Keratinocyte (primary cell): Measurements from ENCODE around the gene ZNF605.

Experiments
- EZH2 ChIP-seq: IDR thresholded peaks from one replicate; pipeline ENCODE4 v1.6.1; 2012; ENCODE audit warnings: inconsistent platforms, mild to moderate bottlenecking, low read length, moderate library complexity
- TF ChIP-seq, protein P1 (sequence below), 3 experiments: IDR thresholded peaks in 1 of 3; conservative IDR thresholded peaks in 1 of 3; optimal IDR thresholded peaks in 1 of 3; 2 replicates in 2 of 3; 3 replicates in 1 of 3; pipeline versions ENCODE3 to v1.5.1; 2011; ENCODE audit warnings: low read length in 3 of 3, mild to moderate bottlenecking in 3 of 3, moderate library complexity in 2 of 3, control low read depth in 1 of 3, inconsistent platforms in 1 of 3; ENCODE audit not compliant: insufficient read depth in 2 of 3; ENCODE audit errors: extremely low read depth in 1 of 3

GRCh38 chr12:132874175-132874574 lies 81.9 kb downstream of the ZNF605 start:
- TF ChIP-seq, protein P1, sequence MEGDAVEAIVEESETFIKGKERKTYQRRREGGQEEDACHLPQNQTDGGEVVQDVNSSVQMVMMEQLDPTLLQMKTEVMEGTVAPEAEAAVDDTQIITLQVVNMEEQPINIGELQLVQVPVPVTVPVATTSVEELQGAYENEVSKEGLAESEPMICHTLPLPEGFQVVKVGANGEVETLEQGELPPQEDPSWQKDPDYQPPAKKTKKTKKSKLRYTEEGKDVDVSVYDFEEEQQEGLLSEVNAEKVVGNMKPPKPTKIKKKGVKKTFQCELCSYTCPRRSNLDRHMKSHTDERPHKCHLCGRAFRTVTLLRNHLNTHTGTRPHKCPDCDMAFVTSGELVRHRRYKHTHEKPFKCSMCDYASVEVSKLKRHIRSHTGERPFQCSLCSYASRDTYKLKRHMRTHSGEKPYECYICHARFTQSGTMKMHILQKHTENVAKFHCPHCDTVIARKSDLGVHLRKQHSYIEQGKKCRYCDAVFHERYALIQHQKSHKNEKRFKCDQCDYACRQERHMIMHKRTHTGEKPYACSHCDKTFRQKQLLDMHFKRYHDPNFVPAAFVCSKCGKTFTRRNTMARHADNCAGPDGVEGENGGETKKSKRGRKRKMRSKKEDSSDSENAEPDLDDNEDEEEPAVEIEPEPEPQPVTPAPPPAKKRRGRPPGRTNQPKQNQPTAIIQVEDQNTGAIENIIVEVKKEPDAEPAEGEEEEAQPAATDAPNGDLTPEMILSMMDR (optimal IDR thresholded peaks at IDR 0.05 in 1 of 3, IDR thresholded peaks at IDR 0.05 in 1 of 3, conservative IDR thresholded peaks at IDR 0.05 in 1 of 3; ENCODE audit: extremely low read depth in 1 of 3, insufficient read depth in 2 of 3, low read length in 3 of 3) = no peak
- TF ChIP-seq EZH2 = no peak
